Measurements from ENCODE around the gene ZNF628.

Gene ZNF628

GRCh38 chr19:55440411-55441105 lies 35.9 kb upstream of the ZNF628 start:
- FAIRE-seq: no peak
- no peak for TF ChIP-seq SPI1 (IDR thresholded peaks at IDR 0.05; ENCODE audit: low read depth, low read length)
- TF ChIP-seq POLR2AphosphoS5 (IDR thresholded peaks at IDR 0.05; ENCODE audit: low read depth, low read length): no peak
- TF ChIP-seq PAX5 (IDR thresholded peaks at IDR 0.05; ENCODE audit: insufficient read depth, low read length, severe bottlenecking): no peak
- no peak for TF ChIP-seq POU2F2 (IDR thresholded peaks at IDR 0.05; ENCODE audit: low read depth, low read length)
- TF ChIP-seq TAF1 (IDR thresholded peaks at IDR 0.05; ENCODE audit: low read depth, low read length): no peak
- TF ChIP-seq POLR2A (IDR thresholded peaks at IDR 0.05; ENCODE audit: low read depth, low read length): no peak
- DNase-seq (ENCODE audit: insufficient read length, low spot score): no peak

GRCh38 chr19:55441319-55441691 lies 35.1 kb upstream of the ZNF628 start:
- DNase-seq (ENCODE audit: insufficient read length, low spot score) (no peak), FAIRE-seq (no peak)

DNA sequence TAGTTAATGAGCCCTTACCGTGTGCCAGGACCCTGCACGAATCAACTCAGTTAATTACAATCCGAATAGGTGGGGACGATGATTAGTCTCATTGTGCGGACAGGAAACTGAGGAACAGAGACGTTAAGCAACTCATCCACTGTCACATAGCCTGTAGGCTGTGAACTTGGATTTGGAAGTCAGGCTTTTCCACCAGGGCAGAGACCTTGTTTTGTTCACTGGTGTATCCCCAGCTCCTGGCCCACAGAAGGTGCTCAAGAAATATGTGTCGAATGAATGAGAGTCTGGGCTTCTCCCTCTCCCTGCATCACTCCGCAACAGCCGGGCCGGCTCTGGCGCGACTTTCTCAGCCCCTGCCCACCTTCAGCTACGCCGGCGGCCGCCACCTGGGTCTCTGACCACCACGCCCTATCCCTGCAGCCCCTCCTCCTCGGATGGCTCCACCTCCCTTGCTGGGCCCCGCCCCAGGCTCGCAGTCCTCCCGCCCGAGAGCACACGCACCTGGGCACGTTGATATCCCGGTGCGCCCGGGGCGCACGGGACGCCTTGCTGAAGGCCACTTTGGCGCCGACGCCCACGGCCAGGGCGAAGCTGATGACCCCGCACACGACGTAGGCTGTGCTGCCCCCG lies 34.6 kb upstream of the ZNF628 start:
- FAIRE-seq: no peak
- TF ChIP-seq POLR2A (IDR thresholded peaks at IDR 0.05; ENCODE audit: low read depth, low read length) (no peak), POLR2AphosphoS5 (IDR thresholded peaks at IDR 0.05; ENCODE audit: low read depth, low read length) (no peak), SPI1 (IDR thresholded peaks at IDR 0.05; ENCODE audit: low read depth, low read length) (no peak), POU2F2 (IDR thresholded peaks at IDR 0.05; ENCODE audit: low read depth, low read length) (no peak), TAF1 (IDR thresholded peaks at IDR 0.05; ENCODE audit: low read depth, low read length) (no peak), PAX5 (IDR thresholded peaks at IDR 0.05; ENCODE audit: insufficient read depth, low read length, severe bottlenecking) (no peak)
- no peak for DNase-seq (ENCODE audit: insufficient read length, low spot score)

More at GRCh38 chr19:55441319-55441691, 35.1 kb upstream of the ZNF628 start:
- TF ChIP-seq SPI1 (IDR thresholded peaks at IDR 0.05; ENCODE audit: low read depth, low read length) (peak; percentile 54), PAX5 (IDR thresholded peaks at IDR 0.05; ENCODE audit: insufficient read depth, low read length, severe bottlenecking) (no peak)

GRCh38 chr19:55442372-55442961 lies 34.0 kb upstream of the ZNF628 start:
- no peak for FAIRE-seq
- no peak for DNase-seq (ENCODE audit: insufficient read length, low spot score)
- no peak for TF ChIP-seq POLR2A (IDR thresholded peaks at IDR 0.05; ENCODE audit: low read depth, low read length)
- no peak for TF ChIP-seq TAF1 (IDR thresholded peaks at IDR 0.05; ENCODE audit: low read depth, low read length)
- TF ChIP-seq PAX5 (IDR thresholded peaks at IDR 0.05; ENCODE audit: insufficient read depth, low read length, severe bottlenecking): no peak
- TF ChIP-seq POU2F2 (IDR thresholded peaks at IDR 0.05; ENCODE audit: low read depth, low read length): no peak
- TF ChIP-seq SPI1 (IDR thresholded peaks at IDR 0.05; ENCODE audit: low read depth, low read length): no peak
- no peak for TF ChIP-seq POLR2AphosphoS5 (IDR thresholded peaks at IDR 0.05; ENCODE audit: low read depth, low read length)

DNA sequence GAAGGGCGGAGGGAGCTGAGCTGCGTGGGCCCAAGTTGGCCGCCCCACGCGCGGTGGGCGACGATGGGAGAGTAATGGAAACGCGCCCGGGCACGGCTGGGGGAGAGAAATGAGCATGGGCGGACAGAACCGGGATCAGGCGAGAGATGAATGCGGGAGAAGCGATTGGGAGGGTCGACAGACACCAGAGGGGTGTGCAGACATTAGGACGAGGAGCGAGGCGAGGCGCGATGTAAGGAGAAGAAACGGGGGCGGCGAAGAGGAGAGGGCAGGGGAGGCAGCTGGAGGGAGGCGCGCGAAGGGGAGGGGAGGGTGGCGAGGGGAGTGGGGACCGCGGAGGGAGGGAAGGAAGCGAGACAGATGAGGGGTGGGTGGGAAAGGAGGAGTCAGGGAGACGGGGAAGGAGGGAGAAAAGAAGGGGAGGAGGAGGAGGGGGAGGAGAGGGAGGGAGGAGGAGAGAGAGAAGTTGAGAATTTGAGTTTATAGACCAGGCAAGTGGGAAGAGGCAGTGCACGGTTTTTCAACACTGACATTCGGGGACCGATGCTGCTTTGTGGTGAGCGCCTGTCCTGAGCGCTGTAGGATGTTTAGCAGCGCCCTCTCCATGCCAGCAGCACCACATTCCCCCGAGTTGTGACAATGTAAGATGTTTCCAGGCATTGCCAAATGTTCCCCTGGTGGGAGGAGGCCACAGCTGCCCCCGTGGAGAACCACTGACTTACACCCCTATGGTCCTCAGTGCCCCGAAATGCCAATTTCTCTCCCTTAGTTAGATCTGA lies 33.2 kb upstream of the ZNF628 start, which contains the start of gene SHISA7:
TSS of gene SHISA7 (minus strand) at position 256 of the 779 bp plus-strand sequence. CDS start 437 bp downstream, outside the sequence.
- no peak for FAIRE-seq

DNA sequence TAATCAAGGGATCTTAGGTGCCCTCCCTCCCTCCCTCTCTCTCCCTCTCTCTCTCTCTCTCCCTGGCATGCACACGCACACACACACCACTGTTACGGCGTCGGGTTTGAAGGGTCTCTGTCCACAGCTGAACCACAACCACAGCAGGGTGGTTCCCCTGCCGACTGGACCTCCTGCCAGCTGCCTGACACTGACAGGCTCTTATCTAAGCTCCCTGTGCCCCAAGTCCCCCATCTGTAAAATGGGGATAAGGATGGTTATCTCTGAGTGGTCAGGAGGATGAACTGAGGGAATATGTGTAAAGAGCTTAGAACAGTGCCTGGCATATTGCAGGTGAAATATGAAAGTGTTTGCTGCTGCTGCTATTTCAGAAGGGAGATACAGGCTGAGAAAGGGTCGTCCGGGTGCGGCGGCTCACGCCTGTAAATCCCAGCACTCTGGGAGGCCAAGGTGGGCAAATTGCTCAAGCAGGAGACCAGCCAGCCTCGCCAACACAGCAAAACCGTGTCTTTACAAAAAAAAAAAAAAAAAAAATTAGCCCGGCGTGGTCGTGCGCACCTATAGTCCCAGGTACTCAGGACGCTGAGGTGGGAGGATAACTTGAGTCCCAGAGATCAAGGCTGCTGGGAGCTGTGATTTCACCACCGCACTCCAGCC lies 32.5 kb upstream of the ZNF628 start:
- DNase-seq (ENCODE audit: insufficient read length, low spot score): no peak
- FAIRE-seq: no peak
- TF ChIP-seq POLR2A (IDR thresholded peaks at IDR 0.05; ENCODE audit: low read depth, low read length) (no peak), POLR2AphosphoS5 (IDR thresholded peaks at IDR 0.05; ENCODE audit: low read depth, low read length) (no peak), SPI1 (IDR thresholded peaks at IDR 0.05; ENCODE audit: low read depth, low read length) (no peak), PAX5 (IDR thresholded peaks at IDR 0.05; ENCODE audit: insufficient read depth, low read length, severe bottlenecking) (no peak), TAF1 (IDR thresholded peaks at IDR 0.05; ENCODE audit: low read depth, low read length) (no peak), POU2F2 (IDR thresholded peaks at IDR 0.05; ENCODE audit: low read depth, low read length) (no peak)

More for the DNA sequence above, 33.2 kb upstream of the ZNF628 start, which contains the start of gene SHISA7:
- DNase-seq (ENCODE audit: insufficient read length, low spot score): no peak
- TF ChIP-seq POU2F2 (IDR thresholded peaks at IDR 0.05; ENCODE audit: low read depth, low read length) (no peak), POLR2A (IDR thresholded peaks at IDR 0.05; ENCODE audit: low read depth, low read length) (no peak), PAX5 (IDR thresholded peaks at IDR 0.05; ENCODE audit: insufficient read depth, low read length, severe bottlenecking) (no peak), POLR2AphosphoS5 (IDR thresholded peaks at IDR 0.05; ENCODE audit: low read depth, low read length) (no peak), SPI1 (IDR thresholded peaks at IDR 0.05; ENCODE audit: low read depth, low read length) (no peak), TAF1 (IDR thresholded peaks at IDR 0.05; ENCODE audit: low read depth, low read length) (no peak)

- FAIRE-seq (no peak), DNase-seq (ENCODE audit: insufficient read length, low spot score) (no peak)
- no peak for TF ChIP-seq TAF1 (IDR thresholded peaks at IDR 0.05; ENCODE audit: low read depth, low read length)
- TF ChIP-seq SPI1 (IDR thresholded peaks at IDR 0.05; ENCODE audit: low read depth, low read length): no peak
- TF ChIP-seq POLR2A (IDR thresholded peaks at IDR 0.05; ENCODE audit: low read depth, low read length): no peak
- no peak for TF ChIP-seq POU2F2 (IDR thresholded peaks at IDR 0.05; ENCODE audit: low read depth, low read length)
- TF ChIP-seq POLR2AphosphoS5 (IDR thresholded peaks at IDR 0.05; ENCODE audit: low read depth, low read length): no peak
Measured at GRCh38 chr19:55444646-55445045, 31.8 kb upstream of the ZNF628 start.

- FAIRE-seq: no peak
- TF ChIP-seq SPI1 (IDR thresholded peaks at IDR 0.05; ENCODE audit: low read depth, low read length) (no peak), POLR2AphosphoS5 (IDR thresholded peaks at IDR 0.05; ENCODE audit: low read depth, low read length) (no peak), PAX5 (IDR thresholded peaks at IDR 0.05; ENCODE audit: insufficient read depth, low read length, severe bottlenecking) (no peak), POLR2A (IDR thresholded peaks at IDR 0.05; ENCODE audit: low read depth, low read length) (no peak), TAF1 (IDR thresholded peaks at IDR 0.05; ENCODE audit: low read depth, low read length) (no peak), POU2F2 (IDR thresholded peaks at IDR 0.05; ENCODE audit: low read depth, low read length) (no peak)
- DNase-seq (ENCODE audit: insufficient read length, low spot score): no peak
Measured at GRCh38 chr19:55446060-55446459, 30.4 kb upstream of the ZNF628 start.

All from GM12891 (cell line).